ENCODE data around the gene POPDC2. TPM values are rescaled to one million over a fixed set of nuclear protein-coding genes. Genes with fewer than 3 reads are reported as not detected.
"Not testable (repeated sequence)": the region's sequence is repeated elsewhere in the genome, so short reads cannot be mapped to it uniquely, and the experiment has no call there.

Gene POPDC2
- total RNA-seq, 2 donors from 2014 or later, result 13.3 to 35.2 TPM

DNA sequence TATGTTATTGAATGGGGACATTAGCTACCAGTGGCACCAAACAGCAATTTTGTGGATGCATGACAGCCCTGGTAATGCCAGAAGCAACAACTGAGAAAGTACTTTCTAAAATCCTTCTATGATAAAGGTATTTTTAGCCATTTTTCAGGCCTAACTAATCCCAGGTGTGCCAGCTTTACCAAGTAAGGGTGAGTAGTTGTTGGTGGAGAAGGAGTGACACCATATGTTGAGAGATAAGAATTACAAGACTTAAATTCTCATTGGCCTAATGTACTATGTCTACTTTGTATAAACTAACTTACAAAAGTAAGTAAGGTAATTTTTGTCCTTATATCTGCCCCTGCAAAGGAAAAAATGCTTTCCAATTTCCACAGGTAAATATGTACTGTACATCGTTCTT lies 20.9 kb upstream of the POPDC2 start:
- Histone ChIP-seq H3K36me3 (no peaks in the 10 kb centered on the region), H3K9me3 (no peaks in the 10 kb centered on the region), H3K27me3 (replicated peaks; ENCODE audit: insufficient read depth) (no peaks in the 10 kb centered on the region), H3K27ac (no peak overlapping the region), H3K4me1 (ENCODE audit: control insufficient read depth in 1 of 2, low read depth in 2 of 2) (peaks cover 1 to 7% of the 10 kb centered on the region in 2 donors), H3K4me3 (no peak overlapping the region)
- no peak for ATAC-seq (ENCODE audit: insufficient number of reproducible peaks, low FRiP score, low read depth)
- no peak for DNase-seq (ENCODE audit: low spot score)
- TF ChIP-seq, protein P1, sequence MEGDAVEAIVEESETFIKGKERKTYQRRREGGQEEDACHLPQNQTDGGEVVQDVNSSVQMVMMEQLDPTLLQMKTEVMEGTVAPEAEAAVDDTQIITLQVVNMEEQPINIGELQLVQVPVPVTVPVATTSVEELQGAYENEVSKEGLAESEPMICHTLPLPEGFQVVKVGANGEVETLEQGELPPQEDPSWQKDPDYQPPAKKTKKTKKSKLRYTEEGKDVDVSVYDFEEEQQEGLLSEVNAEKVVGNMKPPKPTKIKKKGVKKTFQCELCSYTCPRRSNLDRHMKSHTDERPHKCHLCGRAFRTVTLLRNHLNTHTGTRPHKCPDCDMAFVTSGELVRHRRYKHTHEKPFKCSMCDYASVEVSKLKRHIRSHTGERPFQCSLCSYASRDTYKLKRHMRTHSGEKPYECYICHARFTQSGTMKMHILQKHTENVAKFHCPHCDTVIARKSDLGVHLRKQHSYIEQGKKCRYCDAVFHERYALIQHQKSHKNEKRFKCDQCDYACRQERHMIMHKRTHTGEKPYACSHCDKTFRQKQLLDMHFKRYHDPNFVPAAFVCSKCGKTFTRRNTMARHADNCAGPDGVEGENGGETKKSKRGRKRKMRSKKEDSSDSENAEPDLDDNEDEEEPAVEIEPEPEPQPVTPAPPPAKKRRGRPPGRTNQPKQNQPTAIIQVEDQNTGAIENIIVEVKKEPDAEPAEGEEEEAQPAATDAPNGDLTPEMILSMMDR (IDR thresholded peaks at IDR 0.05), result peak; percentile 38

DNA sequence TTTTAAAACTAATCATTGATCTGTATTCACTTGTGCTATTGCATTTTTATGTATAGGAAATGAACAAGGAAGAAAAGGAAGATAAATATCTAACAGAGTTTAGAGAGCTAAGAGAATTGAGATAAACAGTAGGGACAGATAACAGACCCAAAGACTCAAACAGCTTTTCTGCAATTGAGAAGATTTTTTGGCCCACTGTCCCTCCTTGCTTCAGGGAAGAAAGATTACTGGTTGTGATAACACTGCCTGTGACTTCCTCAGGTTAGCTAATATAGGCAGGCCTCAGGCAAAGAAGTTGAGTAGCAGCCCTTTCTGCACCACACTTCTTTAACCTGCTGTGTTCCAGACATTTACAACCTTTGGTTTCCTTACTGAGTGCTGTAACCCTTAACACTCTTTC lies 19.5 kb upstream of the POPDC2 start:
- Histone ChIP-seq H3K27ac (no peak overlapping the region), H3K4me1 (ENCODE audit: control insufficient read depth in 1 of 2, low read depth in 2 of 2) (peaks cover 13 to 17% of the 10 kb centered on the region in 2 donors), H3K27me3 (replicated peaks; ENCODE audit: insufficient read depth) (no peaks in the 10 kb centered on the region), H3K4me3 (no peak overlapping the region), H3K36me3 (no peaks in the 10 kb centered on the region), H3K9me3 (no peaks in the 10 kb centered on the region)
- ATAC-seq (ENCODE audit: insufficient number of reproducible peaks, low FRiP score, low read depth) (no peak), DNase-seq (ENCODE audit: low spot score) (no peak)
- TF ChIP-seq, protein P1 (IDR thresholded peaks at IDR 0.05), result no peak

DNA sequence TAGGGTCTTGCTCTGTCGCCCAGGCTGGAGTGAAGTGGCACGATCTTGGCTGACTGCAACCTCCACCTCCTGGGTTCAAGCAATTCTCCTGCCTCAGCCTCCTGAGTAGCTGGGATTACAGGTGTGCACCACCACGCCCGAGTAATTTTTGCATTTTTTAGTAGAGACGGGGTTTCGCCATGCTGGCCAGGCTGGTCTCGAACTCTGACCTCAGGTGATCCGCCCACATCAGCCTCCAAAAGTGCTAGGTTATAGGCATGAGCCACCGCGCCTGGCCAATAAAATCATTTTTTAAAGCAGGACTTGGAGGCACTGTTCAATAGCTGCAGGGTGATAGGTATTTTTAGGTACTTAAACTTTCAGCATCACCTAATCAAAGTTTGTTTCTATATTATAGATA lies 17.8 kb upstream of the POPDC2 start:
- H3K9me3 ChIP-seq; DNase-seq (ENCODE audit: low spot score); ATAC-seq (ENCODE audit: insufficient number of reproducible peaks, low FRiP score, low read depth); H3K27me3 ChIP-seq (replicated peaks; ENCODE audit: insufficient read depth); H3K4me3 ChIP-seq: not testable (repeated sequence)
- H3K27ac ChIP-seq, result peak overlapping the region in 1 of 2 donors; percentile 69
- H3K36me3 ChIP-seq, result peaks cover 12% of the 10 kb centered on the region
- H3K4me1 ChIP-seq (ENCODE audit: control insufficient read depth in 1 of 2, low read depth in 2 of 2), result peaks cover 13 to 17% of the 10 kb centered on the region in 2 donors

DNA sequence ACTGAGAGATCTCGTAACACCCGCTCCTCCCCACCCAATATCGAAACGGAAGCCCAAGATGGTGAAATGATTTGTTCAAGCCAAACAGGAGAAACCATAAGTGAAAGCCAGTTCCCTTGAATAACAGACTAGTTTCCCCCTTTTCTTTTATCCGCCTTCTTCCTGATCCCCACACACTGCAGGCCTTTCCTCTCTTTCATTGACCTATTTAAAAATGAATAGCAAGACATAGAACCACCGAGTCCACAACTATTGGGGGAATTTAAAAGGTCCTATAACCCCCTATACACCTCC lies 17.2 kb upstream of the POPDC2 start:
- H3K4me3 ChIP-seq, result peak overlapping the region; percentile 76
- peaks cover 13 to 23% of the 10 kb centered on the region in 2 donors for H3K4me1 ChIP-seq (ENCODE audit: control insufficient read depth in 1 of 2, low read depth in 2 of 2)
- ATAC-seq (ENCODE audit: insufficient number of reproducible peaks, low FRiP score, low read depth), result no peak
- no peaks in the 10 kb centered on the region for H3K9me3 ChIP-seq
- TF ChIP-seq, protein P1 (IDR thresholded peaks at IDR 0.05), result no peak
- peak overlapping the region; percentile 69 to 88 for H3K27ac ChIP-seq
- no peaks in the 10 kb centered on the region for H3K27me3 ChIP-seq (replicated peaks; ENCODE audit: insufficient read depth)
- H3K36me3 ChIP-seq, result peaks cover 12% of the 10 kb centered on the region
- no peak for DNase-seq (ENCODE audit: low spot score)

DNA sequence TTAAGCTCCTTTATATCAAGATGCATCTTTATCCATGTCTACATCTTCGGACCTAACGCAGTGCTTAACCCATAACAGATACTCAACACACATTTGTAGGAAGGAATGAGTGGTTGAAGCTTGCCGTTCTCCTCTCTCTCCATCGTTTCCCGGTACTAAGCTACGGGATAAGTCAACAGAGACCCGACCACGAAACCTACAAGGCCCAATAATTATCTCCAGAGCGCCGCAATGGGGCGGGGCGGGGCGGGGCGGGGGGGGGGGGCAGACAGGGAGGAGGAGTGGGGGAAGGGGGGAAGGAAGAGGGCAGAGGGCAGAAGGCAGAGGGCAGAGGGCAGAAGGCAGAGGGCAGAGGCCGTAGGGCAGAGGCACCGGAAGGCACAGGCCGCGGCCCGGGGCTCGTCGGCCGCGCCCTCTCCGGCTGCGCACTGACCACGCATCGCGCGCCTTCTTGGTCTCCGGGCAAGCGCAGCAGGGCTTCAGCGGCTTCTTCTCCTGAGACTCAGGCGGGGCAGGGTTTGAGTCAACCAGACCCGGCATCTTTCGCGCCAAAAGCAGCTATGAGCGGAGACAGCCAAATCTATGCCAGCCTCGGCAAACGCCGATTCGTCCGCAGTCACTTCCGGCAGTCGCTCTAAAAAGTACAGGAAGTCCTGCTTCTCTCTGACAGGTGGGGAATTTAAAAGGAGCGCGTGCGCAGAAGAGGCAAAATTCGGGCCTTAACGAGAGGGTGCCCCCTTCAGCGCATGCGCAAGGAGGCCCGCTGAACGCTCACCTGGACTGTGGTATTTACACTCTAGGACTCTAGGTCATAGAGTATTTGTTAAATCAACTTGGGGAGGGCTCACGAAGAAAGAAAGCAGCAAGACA lies 16.6 kb upstream of the POPDC2 start, which contains the start of gene COX17:
Gene COX17 (minus strand): TSS at position 636 of the 870 bp plus-strand sequence. CDS start 96 bp downstream, at position 540.
- Histone ChIP-seq H3K4me3 (peak within 1 kb of the TSS; percentile 76), H3K4me1 (ENCODE audit: control insufficient read depth in 1 of 2, low read depth in 2 of 2) (peaks cover 13 to 28% of the 10 kb centered on the region in 2 donors), H3K27ac (peak within 1 kb of the TSS; percentile 69 to 88), H3K36me3 (peaks cover 12% of the 10 kb centered on the region), H3K9me3 (no peaks in the 10 kb centered on the region), H3K27me3 (replicated peaks; ENCODE audit: insufficient read depth) (no peaks in the 10 kb centered on the region)
- TF ChIP-seq, protein P1 (IDR thresholded peaks at IDR 0.05), result no peak
- peak; percentile 85 for DNase-seq (ENCODE audit: low spot score)
- peak; percentile 94 for ATAC-seq (ENCODE audit: insufficient number of reproducible peaks, low FRiP score, low read depth)

Data from thoracic aorta (tissue), 2 donors.